ENCODE data around the gene SLF2.
"Not testable (repeated sequence)": the region's sequence is repeated elsewhere in the genome, so short reads cannot be mapped to it uniquely, and the experiment has no call there.

SLF2 gene

GRCh38 chr10:100967332-100967731 lies 54.6 kb downstream of the SLF2 start:
- no peak for DNase-seq

DNA sequence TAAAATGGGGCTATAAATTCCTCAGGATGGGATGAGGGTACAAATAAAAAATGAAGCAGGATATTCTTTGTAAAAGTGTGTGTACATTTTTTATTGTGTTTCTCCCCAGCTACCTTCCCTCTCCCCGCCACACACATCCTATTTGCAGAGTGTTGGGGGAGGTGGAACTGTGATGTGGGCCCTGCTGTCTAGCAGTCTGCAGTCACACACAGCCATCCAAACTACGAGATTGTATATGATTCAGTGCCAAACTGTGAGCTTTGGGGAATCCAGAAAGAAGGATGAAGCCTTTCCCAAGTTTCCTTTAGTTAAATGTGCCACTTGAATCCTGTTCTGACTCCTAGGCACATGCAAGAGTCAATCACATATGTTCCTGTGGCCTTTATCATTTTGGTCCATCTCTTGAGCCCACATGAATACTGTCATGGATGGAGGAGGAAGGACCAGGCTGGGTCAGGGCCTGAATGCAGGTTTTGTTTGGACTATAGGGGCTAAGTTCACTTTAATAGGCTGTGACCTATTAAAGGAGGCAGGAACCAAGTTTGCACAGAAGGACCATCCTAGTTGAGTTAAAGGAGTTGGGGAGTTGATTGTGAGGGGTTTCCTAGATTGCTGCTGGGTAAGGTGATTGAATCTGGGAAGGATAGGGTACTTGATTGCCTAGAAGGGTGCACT lies 55.4 kb downstream of the SLF2 start:
- no peak for DNase-seq

GRCh38 chr10:100968863-100969186 lies 56.1 kb downstream of the SLF2 start:
- DNase-seq, result no peak

GRCh38 chr10:100969187-100970075 lies 56.7 kb downstream of the SLF2 start, which contains the start of gene SEMA4G:
Gene SEMA4G (plus strand): TSS chr10:100969504. CDS start chr10:100972913, 3,409 bp downstream.
- peak; percentile 81 for DNase-seq

DNA sequence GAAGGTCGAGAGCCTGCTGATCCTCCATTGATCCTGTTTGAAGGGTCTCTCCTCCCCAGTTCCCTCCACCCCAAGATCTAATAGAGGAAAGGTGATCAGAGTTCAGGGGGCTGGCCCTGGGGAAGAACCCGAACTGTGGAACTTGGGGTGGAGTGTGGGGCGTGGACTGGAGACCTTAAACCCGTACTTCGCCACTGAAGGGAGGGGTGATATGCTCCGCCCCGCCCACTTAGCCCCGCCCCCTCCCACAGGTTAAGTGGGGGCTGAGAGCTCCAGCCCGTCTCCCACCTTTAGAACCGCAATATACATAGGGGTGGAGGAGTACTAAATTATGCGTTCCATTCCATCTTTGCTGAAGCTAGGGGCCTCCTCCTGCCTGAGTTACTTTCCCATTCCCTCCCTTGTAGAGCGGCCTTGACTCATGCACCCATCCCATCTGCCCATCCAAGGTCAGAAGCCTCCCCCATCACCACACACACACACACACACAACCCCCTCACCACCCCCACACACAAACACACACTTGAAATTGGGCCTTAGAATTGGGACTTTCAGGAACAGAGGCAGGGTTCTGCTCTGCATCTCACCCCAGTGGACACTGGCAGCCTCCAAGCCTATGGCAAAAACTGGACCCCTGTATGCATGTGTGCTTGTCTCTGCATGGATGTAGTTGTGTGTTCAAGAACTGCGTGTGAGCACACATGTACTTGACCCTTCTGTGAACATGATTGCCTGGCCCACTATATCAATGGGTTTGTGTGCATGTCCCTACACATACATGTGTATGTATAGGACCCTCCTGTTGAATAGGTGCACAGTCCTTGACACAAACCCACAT lies 57.5 kb downstream of the SLF2 start:
- DNase-seq, result no peak

DNA sequence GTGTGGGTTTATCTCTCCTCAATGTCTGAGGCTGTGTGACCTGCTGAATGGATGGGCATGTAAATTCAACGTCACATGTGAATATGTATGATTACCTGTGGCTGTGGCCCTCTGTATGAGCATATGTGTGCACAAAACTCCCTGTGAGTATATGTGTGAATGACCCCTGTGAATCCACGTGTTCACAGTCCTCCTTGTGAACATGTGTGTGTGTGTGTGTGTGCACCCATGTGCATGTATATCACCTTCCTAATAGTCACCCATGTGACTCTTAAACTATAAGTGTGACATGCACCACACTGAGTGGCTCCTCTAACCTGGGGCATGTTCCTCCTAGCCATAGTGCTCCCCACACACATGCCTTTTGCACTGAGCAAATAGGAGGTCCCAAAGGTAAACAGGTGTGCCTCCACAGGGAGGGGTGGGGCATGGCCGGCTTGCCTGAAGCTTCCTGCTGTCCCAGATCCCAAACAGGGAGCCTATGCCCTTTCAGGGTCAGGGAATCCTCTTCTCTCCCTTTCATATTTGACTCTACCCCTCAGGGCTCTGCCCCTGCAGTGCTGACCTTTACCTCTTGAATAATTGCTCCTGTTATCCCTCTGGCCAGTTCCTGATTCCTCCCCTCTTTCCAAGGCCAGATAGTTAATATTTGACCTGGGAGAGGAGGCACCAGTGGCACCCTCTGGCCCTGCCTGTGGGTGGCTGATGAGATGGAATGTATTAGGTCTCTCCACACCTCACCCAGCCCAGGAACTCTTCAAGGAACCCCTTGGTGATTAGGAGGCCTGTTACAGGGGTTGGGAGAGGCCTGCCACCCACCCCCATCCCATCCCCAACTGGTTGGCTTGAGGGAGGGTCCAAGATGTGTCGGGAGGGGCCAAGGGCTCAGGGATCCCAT lies 58.4 kb downstream of the SLF2 start:
- no peak for DNase-seq

GRCh38 chr10:100972115-100972903 lies 59.5 kb downstream of the SLF2 start:
- DNase-seq, result no peak

DNA sequence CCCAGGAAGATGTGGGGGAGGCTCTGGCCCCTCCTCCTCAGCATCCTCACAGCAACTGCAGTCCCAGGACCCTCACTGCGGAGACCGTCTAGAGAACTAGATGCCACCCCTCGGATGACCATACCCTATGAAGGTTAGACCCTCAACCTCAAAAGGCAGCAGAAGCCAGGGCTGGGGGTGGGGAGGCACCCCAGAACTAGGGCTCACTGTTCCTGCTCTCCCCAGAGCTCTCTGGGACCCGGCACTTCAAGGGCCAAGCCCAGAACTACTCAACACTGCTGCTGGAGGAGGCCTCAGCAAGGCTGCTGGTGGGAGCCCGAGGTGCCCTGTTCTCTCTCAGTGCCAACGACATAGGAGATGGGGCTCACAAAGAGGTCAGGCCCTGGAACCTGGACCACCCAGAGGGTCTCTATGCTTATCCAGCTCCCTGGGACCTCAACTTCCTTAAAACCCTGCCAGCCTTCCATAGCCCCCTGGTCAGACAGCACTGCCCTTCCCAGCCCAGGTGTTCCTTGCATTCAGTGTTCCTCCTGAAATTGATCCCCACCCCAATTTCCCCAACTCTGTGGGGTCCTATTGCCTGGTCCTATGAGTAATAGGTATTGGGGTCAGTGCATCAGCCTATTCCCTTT lies 60.3 kb downstream of the SLF2 start:
- no peak for DNase-seq

DNA sequence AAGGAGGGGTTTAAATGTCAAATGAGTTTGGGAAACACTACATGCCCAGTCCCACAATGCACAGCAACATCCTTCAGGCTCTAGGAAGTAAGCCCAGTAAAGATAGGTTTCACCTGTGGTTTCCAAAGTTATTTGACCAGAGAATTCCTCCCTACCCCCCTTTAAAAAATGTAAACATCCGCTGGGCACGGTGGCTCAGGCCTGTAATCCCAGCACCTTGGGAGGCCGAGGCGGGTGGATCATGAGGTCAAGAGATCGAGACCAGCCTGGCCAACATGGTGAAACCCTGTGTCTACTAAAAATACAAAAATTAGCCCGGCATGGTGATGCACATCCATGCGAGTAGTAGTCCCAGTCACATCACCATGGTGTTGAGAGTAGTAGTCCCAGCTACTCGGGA lies 62.6 kb downstream of the SLF2 start:
- not testable (repeated sequence) for DNase-seq

- no peak for DNase-seq
Measured at GRCh38 chr10:100976906-100977305, 64.1 kb downstream of the SLF2 start.

DNA sequence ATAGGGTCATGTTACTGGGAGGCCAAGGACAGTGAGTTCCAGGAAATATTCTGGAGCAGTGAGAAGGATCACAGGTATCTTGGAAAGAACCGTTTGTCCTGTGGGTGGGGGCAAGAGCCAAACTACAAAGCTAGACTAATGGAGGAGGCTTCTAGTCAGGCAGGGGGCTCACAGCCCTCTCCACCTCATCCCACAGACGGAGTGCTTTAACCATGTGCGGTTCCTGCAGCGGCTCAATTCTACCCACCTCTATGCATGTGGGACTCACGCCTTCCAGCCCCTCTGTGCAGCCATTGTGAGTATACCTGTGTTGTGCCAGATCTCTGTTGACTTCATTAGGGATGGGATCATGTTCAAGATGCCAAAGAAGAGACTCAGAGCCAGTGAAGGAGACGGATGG lies 64.7 kb downstream of the SLF2 start:
- no peak for DNase-seq

DNA sequence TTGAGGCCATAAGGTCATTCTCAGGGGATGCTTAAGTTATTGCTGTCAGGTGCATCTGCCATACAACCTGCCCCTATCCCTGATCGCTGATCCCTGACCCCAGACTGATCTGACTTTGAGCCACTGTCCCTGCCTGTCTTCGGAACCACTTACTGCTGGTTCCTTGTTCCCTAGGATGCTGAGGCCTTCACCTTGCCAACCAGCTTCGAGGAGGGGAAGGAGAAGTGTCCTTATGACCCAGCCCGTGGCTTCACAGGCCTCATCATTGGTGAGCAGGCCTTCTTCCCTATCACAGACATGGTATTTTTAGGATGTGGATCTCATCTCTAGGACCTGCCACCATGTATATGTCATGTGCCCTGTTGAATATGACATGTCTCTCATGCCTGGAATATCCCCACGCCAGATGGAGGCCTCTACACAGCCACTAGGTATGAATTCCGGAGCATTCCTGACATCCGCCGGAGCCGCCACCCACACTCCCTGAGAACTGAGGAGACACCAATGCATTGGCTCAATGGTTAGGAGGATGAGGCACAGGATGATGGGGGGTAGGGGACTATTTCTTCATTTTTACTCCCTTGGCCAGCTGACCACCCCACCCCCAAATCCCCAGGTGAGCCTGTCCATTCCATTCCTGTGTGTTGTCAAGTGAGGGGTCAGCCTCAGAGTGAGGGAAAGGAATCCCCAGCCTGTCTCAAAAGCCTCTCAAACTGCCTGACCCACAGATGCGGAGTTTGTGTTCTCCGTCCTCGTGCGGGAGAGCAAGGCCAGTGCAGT lies 65.5 kb downstream of the SLF2 start:
- no peak for DNase-seq

DNA sequence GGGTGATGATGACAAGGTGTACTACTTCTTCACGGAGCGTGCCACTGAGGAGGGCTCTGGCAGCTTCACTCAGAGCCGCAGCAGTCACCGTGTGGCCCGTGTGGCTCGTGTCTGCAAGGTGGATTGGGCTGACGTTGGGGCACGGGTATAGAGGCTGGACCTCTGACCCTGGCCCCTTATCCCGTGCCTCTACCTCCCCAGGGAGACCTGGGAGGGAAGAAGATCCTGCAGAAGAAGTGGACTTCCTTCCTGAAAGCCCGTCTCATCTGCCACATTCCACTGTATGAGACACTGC lies 66.1 kb downstream of the SLF2 start:
- DNase-seq, result no peak

DNA sequence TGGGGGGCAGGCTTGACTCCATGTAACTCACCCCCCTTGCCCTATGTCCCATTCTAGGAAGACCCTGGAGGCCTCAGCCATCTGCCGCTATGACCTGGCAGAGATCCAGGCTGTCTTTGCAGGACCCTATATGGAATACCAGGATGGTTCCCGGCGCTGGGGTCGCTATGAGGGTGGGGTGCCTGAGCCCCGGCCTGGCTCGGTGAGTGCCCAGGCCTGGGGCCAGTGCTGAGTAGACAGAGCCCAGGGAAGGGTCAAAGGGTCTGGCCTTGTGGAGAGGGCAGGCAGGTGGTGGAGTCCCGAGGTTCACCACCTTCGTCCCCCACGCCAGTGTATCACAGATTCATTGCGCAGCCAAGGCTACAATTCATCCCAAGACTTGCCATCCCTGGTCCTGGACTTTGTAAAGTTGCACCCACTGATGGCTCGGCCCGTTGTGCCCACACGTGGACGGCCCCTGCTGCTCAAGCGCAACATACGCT lies 67.1 kb downstream of the SLF2 start:
- no peak for DNase-seq

DNA sequence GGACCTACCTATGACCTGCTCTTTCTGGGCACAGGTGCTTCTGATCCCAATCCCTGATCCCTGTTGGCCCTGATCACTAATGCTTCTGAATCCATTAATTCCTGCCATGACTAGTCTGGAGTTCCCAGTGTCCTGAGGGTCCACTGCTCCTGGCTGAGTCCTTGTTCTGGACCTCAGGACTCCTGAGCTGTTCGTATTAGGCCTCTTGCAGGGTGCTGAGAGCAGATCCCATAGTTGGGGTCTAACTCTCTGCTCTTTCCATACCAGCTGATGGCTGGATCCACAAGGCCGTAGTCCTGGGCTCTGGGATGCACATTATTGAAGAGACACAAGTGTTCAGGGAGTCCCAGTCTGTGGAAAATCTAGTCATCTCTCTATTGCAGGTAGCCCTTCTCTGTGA lies 67.5 kb downstream of the SLF2 start:
- no peak for DNase-seq

DNA sequence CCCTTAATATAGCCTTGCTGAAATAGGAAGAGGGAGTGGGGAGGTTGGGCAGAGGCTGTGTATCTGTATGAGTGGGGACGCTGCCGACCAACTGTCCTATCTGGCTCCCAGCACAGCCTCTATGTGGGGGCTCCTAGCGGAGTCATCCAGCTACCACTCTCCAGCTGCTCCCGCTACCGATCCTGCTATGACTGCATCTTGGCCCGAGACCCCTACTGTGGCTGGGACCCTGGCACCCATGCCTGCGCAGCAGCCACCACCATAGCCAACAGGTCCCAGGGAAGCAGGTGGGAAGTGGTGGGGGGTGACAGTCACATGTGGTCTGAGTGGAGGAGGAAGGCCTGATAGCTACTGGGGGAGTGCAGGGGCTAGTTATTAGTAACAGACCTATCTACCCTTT lies 67.9 kb downstream of the SLF2 start:
- DNase-seq, result no peak

DNA sequence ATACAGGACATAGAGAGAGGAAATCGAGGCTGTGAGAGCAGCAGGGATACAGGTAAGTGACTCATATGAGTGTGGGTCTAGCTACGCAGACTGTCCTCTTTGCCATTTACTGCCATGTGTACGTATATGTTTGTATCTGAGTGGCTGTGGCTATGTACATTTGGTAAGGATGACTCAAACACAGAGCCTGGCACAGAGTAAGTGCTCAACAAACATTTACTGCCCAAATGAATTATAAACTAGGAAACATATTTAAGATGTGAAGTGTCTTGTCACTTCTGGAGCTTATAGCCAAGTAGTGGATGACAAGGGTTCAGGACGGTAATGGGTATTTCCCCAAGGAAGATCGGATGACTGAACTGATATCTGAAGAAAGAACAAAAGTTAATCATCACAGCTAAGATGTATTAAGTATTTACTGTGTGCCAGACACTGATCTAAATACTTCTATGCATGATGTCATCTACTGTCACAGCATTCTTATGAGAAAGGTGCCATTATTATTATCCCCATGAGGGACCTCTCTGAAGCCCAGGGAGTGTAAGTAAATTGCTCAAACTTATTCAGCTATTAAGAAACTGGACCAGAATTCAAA lies 68.5 kb downstream of the SLF2 start:
- DNase-seq, result no peak

- no peak for DNase-seq
Measured at GRCh38 chr10:100982916-100983830, 70.4 kb downstream of the SLF2 start.

All from eye (tissue), 1 donor.